Vagina (tissue), 2 donors: ENCODE data around the gene TLCD1.

Experiments used
- POLR2A ChIP-seq, 2 donors: fragments of 450-650 bp; IDR thresholded peaks; one replicate each; pipeline ENCODE4 v1.6.1; 2017; ENCODE audit warnings: antibody characterized with exemption in 2 of 2, mild to moderate bottlenecking in 2 of 2, moderate library complexity in 2 of 2
- POLR2AphosphoS5 ChIP-seq, 2 donors: sonication (generic); formaldehyde crosslinking; IDR thresholded peaks; one replicate each; pipeline ENCODE4 v1.9.0; 2017; ENCODE audit warnings: antibody characterized with exemption in 2 of 2, mild to moderate bottlenecking in 2 of 2, low read depth in 1 of 2; ENCODE audit not compliant: insufficient read depth in 1 of 2
- TF ChIP-seq, protein P1 (sequence below), 3 experiments: fragments of 450-650 bp in 2 of 3; fragments of 200-600 bp in 1 of 3; sonication (generic) in 1 of 3; IDR thresholded peaks; one replicate each; pipeline ENCODE4 v1.5.1; 2017 to 2019; ENCODE audit warnings: antibody characterized with exemption in 3 of 3, mild to moderate bottlenecking in 2 of 3, moderate library complexity in 2 of 3

DNA sequence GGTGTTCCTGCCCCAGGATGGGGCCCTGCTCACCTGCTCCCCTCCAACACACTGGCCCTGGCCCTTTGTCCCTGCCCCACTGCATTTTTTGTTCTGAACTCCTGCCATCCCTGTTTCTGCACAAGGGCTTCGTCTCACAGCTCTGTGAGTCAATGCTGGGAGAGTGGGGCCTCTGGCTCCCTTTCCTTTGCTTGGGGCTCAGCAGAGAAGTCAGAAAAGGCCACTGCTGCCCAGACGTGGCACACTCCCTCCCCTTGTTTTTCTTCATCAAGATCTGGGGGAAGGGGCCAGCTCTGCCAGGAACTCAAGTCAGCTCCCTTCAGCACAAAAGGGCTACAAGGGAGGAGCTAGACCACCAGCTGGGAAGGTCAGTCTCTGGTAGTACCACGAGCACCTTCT lies 23.3 kb downstream of the TLCD1 start:
- TF ChIP-seq POLR2A (IDR thresholded peaks at IDR 0.05) = no peak
- TF ChIP-seq, protein P1, sequence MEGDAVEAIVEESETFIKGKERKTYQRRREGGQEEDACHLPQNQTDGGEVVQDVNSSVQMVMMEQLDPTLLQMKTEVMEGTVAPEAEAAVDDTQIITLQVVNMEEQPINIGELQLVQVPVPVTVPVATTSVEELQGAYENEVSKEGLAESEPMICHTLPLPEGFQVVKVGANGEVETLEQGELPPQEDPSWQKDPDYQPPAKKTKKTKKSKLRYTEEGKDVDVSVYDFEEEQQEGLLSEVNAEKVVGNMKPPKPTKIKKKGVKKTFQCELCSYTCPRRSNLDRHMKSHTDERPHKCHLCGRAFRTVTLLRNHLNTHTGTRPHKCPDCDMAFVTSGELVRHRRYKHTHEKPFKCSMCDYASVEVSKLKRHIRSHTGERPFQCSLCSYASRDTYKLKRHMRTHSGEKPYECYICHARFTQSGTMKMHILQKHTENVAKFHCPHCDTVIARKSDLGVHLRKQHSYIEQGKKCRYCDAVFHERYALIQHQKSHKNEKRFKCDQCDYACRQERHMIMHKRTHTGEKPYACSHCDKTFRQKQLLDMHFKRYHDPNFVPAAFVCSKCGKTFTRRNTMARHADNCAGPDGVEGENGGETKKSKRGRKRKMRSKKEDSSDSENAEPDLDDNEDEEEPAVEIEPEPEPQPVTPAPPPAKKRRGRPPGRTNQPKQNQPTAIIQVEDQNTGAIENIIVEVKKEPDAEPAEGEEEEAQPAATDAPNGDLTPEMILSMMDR (IDR thresholded peaks at IDR 0.05) = no peak
- TF ChIP-seq POLR2AphosphoS5 (IDR thresholded peaks at IDR 0.05; ENCODE audit: insufficient read depth in 1 of 2, low read depth in 1 of 2) = no peak
